HCT116 (cell line): ENCODE results near the gene RNF39.

Experiments used
- EGR1 ChIP-seq: IDR thresholded peaks from 2 replicates; pipeline ENCODE4 v1.6.1; 2012; ENCODE audit warnings: low read depth
- EZH2 ChIP-seq: fragments of 200-600 bp; sonication (generic); IDR thresholded peaks from 2 replicates; pipeline ENCODE4 v1.6.1; 2017; ENCODE audit warnings: antibody characterized with exemption, mixed run types
- JUND ChIP-seq: IDR thresholded peaks from 2 replicates; pipeline ENCODE4 v1.6.1; 2012
- POLR2A ChIP-seq: IDR thresholded peaks from 2 replicates; pipeline ENCODE4 v1.7.0; 2011; ENCODE audit warnings: borderline replicate concordance; ENCODE audit not compliant: insufficient read depth, insufficient read length; ENCODE audit errors: extremely low read depth
- POLR2AphosphoS5 ChIP-seq: IDR thresholded peaks from 2 replicates; pipeline ENCODE4 v1.6.1; 2011; ENCODE audit warnings: mild to moderate bottlenecking, low read depth, low read length, moderate library complexity
- RAD21 ChIP-seq: IDR thresholded peaks from 2 replicates; pipeline ENCODE4 v1.6.1; 2012; ENCODE audit warnings: low read depth, mild to moderate bottlenecking
- SIN3A ChIP-seq: IDR thresholded peaks from 2 replicates; pipeline ENCODE4 v1.6.1; 2012; ENCODE audit warnings: low read depth
- ZFX ChIP-seq: fragments of 450-650 bp; IDR thresholded peaks from 2 replicates; pipeline ENCODE4 v1.6.1; 2017
- TF ChIP-seq, protein P1 (sequence below), 3 experiments: fragments of 200-600 bp in 1 of 3; sonication (generic) in 1 of 3; IDR thresholded peaks in 2 of 3; conservative IDR thresholded peaks in 1 of 3; 2 replicates each; pipeline ENCODE4 v1.5.1; 2012 to 2017; ENCODE audit warnings: low read depth in 2 of 3, low read length in 2 of 3, antibody characterized with exemption in 1 of 3, borderline replicate concordance in 1 of 3, control low read depth in 1 of 3, mild to moderate bottlenecking in 1 of 3, mixed read lengths in 1 of 3, mixed run types in 1 of 3, moderate library complexity in 1 of 3; ENCODE audit not compliant: insufficient read depth in 1 of 3
- TF ChIP-seq, protein P2 (sequence below): IDR thresholded peaks from 2 replicates; pipeline ENCODE4 v1.6.1; 2012; ENCODE audit warnings: low read depth

- TF ChIP-seq, protein P1, sequence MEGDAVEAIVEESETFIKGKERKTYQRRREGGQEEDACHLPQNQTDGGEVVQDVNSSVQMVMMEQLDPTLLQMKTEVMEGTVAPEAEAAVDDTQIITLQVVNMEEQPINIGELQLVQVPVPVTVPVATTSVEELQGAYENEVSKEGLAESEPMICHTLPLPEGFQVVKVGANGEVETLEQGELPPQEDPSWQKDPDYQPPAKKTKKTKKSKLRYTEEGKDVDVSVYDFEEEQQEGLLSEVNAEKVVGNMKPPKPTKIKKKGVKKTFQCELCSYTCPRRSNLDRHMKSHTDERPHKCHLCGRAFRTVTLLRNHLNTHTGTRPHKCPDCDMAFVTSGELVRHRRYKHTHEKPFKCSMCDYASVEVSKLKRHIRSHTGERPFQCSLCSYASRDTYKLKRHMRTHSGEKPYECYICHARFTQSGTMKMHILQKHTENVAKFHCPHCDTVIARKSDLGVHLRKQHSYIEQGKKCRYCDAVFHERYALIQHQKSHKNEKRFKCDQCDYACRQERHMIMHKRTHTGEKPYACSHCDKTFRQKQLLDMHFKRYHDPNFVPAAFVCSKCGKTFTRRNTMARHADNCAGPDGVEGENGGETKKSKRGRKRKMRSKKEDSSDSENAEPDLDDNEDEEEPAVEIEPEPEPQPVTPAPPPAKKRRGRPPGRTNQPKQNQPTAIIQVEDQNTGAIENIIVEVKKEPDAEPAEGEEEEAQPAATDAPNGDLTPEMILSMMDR (IDR thresholded peaks at IDR 0.05 in 2 of 3, conservative IDR thresholded peaks at IDR 0.05 in 1 of 3; ENCODE audit: borderline replicate concordance in 1 of 3, insufficient read depth in 1 of 3, low read depth in 2 of 3, low read length in 2 of 3): no peak
- TF ChIP-seq POLR2A (peak; percentile 28), RAD21 (no peak), EZH2 (no peak), JUND (peak; percentile 39; the same call in 1 of the 2 replicates), SIN3A (no peak), POLR2AphosphoS5 (peak; percentile 47), EGR1 (no peak), ZFX (no peak)
- TF ChIP-seq, protein P2, sequence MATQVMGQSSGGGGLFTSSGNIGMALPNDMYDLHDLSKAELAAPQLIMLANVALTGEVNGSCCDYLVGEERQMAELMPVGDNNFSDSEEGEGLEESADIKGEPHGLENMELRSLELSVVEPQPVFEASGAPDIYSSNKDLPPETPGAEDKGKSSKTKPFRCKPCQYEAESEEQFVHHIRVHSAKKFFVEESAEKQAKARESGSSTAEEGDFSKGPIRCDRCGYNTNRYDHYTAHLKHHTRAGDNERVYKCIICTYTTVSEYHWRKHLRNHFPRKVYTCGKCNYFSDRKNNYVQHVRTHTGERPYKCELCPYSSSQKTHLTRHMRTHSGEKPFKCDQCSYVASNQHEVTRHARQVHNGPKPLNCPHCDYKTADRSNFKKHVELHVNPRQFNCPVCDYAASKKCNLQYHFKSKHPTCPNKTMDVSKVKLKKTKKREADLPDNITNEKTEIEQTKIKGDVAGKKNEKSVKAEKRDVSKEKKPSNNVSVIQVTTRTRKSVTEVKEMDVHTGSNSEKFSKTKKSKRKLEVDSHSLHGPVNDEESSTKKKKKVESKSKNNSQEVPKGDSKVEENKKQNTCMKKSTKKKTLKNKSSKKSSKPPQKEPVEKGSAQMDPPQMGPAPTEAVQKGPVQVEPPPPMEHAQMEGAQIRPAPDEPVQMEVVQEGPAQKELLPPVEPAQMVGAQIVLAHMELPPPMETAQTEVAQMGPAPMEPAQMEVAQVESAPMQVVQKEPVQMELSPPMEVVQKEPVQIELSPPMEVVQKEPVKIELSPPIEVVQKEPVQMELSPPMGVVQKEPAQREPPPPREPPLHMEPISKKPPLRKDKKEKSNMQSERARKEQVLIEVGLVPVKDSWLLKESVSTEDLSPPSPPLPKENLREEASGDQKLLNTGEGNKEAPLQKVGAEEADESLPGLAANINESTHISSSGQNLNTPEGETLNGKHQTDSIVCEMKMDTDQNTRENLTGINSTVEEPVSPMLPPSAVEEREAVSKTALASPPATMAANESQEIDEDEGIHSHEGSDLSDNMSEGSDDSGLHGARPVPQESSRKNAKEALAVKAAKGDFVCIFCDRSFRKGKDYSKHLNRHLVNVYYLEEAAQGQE: no peak
Observed at GRCh38 chr6:30091577-30092381, 16.2 kb upstream of the RNF39 start.
